NCI-H1092 (cell line): Measurements from ENCODE around the gene EXD3.
"Not testable (repeated sequence)": the region's sequence is repeated elsewhere in the genome, so short reads cannot be mapped to it uniquely, and the experiment has no call there.

Experiments used
- DNase-seq: peaks from one replicate; lab custom pipeline; 2025; lab: John Stamatoyannopoulos, UW

EXD3 gene

DNA sequence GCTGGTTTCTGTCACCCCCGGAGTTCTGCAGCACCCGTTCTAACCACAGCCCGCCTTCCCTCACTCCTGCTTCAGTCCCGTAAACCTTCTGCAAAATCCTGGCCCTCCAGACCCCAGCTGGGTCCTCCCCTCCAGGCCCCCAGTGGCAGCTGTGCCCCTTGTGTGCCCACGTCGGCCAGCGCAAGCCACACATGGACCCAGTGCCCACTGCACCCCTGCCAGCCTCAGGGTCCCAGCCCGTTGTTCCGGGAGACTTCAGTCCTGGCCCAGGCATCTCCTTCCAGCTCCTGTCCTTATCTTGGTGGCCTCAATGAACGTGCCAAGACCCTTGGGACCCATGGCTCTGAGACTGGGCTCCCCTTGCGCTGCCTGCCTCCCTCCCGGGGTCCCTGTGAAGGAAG is 43.2 kb downstream of the EXD3 start:
- DNase-seq = no peak

- DNase-seq = not testable (repeated sequence)
Measured at GRCh38 chr9:137378688-137379410, 44.1 kb downstream of the EXD3 start.

DNA sequence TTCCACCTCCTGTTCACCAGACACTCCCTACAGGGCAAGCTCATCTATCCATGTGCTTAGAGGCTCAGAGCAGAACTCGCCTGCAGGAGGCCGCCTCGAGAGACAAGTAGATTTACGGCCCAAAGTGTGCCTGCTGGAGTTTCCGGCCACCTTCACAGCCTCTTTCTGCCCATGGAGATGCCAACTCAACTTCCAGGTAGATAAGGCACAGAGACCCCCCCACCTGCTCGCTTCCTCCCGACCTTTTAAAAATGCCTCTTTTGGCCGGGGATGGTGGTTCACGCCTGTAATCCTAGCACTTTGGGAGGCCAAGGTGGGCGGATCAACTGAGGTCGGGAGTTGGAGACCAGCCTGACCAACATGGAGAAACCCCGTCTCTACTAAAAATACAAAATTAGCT is 46.6 kb downstream of the EXD3 start:
- DNase-seq = no peak

GRCh38 chr9:137375321-137376058 is 47.5 kb downstream of the EXD3 start:
- DNase-seq = no peak

DNA sequence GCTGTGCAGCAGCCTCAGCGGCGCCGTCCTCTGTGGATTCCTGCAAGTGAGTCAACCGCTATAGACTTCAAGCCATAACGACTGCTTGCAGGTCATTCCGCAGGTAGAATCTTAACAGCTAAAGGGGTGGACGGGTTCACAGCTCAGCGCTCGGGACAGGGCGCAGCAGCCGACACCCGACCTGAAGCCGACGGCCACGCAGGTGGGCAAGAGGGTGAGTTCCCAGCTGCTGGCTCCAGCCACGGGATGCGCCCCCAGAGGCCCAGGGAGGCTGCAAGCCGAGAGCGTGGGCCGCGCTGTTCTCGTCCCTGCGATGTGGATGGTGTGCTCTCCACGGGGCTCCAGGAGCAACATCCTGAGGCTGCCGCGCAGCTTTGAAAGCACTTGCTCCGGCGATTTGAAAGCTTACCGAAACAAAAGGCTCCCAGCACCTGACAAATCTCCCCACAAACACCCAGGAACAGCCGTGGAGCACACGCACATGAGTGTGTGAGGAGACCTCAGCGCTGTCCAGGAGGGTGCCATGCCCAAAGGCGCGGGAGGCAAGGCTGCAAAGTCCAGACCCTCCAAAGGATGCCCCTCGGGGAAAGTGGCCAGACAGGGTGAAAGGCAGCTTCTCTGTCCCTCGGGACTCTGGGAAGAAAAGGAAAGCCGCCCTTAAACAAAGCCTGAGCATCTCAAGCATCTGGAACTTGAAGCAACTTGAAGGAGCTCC is 48.7 kb downstream of the EXD3 start:
- DNase-seq = no peak

- DNase-seq = no peak
Measured at GRCh38 chr9:137373611-137373980, 49.4 kb downstream of the EXD3 start.

DNA sequence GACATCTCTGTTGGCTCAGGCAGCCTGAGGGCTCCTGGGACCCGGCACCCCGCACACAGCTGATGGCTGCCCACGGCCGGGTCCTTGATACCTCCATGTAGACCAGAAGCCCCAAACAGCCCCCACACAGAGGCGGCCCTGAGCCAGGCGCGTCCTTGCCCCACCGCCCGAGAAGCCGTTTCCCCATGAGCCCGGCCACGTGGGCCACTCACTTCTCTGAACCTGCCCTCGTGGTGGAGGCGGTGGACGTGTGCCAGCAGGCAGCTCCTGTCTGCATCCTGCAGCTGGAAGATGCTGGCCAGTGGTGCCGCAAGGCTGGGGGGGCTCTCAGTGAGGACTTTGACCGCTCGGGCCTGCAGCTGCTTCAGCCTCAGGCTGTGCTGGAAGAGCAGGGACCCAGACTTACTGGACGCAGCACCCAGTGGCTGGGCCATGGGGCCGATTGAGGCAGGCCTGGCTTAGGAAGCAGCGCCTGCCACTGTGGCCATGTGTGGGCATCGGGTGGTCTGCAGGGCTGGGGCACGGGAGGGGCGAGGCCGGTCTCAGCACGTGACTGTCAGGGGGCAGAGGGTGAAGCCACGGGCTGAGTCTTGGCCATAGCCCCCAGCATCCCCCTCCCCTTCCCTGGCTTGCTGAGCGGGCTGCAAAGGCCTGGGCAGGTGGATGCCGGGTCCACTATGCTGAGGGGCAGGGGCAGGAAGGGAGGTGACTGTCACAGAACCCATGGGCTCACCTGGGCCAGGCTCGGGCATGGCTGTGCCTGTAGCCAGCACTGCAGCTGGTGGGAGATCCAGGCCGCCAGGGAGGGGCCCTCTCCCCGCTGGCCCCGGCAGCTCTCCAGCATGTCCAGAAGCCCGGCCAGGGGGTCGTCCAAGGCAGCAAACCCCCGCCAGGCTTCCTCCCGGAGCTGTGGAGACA is 50.0 kb downstream of the EXD3 start:
- no peak for DNase-seq

DNA sequence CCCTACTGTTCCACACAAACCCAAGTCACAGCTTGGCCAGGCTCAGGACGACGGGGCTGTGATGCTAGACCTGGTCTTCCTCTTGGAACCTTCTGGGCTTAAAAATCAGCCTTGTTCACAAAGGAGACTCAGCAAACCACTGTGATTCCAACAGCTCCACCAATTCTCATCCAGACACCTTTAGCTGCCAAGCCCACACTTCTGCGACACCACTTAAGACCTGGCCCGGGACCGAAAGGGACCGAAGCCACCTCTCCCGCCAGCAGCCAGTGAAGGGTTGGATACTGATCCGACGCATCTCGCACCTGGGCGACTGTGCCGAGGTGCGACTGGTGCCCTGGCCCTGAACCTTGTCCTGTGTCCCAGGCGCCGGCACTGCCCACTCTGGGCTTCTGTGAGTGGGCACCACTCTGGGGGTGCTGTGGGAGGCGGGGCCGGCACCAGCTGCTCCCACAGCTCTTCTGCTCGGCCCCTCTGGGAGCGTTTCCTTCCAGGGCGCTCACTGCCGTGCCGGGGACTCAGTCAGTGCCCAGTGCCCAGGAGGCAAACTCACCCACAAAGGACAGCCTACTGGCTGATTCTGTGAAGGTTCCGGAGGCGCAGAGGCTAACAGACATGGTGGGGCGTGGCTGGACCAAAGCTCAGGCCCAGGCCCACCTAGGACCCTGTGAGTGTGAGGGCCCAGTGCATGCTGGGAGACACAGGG is 50.9 kb downstream of the EXD3 start:
- DNase-seq = no peak

- no peak for DNase-seq
Measured at GRCh38 chr9:137371521-137371941, 51.4 kb downstream of the EXD3 start.

DNA sequence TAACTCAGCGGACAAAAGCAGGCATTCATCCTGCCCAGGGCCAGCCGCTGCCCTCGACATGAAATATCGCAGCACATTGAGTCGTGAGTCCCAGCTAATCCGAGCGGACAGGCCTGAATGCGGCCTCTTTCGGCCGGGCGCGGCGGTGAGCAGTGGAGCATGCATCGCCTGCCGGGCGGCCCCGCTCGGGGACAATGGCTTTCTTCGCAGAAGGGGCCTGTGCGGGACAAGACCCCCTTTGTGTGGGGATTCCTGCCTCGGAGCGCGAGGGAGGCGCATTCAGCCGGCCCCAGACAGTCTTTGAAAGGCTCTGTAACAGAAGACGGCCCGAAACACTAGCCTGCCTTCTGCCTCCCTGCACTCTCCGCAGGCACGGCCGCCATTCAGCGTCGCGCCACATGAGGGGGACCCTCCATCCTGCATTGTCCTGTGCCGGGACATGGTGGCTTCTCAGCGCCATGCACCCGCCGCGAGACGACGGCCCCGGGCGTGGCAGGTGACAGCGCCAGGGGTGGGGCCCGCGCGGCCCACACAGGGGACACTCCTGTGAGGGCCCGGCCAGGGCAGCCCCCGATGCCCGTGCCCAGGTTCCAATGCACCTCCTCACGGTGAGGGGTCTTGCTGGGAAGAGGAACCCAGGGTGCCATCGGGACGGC is 52.0 kb downstream of the EXD3 start:
- no peak for DNase-seq

DNA sequence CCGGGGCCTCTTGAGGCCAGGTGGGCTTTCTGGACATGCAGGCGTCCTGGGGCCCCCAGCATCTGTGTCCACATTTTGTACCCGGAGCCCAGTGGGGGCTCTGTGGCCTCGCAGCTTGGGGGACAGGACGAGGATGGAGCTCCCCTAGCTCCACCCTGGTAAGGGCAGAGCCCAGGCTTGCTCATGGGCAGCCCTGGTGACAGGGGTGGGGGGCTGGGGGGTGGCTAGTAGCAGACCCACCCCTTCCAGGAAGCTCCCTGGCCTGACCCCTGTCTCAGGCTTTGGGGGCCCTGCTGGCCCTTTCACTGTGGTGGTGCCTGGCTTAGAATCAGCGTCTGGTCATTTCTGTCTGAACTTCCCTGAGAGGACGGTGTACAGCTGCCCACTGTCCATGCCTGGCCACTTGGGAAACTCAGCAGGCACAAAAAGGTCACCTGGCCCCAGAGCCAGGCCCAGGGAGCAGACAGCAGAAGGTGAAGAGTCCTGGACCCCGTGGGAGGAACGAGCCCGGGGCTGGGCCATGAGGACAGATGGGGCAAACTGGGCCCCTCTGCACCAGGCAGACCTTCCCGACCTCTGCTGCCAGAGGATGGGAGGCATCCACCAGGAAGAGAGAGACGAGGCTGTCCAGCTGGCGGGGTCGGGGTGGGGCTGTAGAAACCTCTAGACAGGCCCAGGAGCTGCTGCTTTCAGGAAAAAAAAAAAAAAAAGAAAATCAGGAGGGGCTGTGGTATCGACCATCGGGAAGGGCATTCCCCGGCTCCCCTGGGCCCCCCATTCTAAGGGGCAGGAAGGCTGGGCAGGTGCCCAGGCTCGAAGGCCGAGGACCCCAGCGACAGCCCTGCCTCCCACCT is 52.8 kb downstream of the EXD3 start:
- no peak for DNase-seq

DNA sequence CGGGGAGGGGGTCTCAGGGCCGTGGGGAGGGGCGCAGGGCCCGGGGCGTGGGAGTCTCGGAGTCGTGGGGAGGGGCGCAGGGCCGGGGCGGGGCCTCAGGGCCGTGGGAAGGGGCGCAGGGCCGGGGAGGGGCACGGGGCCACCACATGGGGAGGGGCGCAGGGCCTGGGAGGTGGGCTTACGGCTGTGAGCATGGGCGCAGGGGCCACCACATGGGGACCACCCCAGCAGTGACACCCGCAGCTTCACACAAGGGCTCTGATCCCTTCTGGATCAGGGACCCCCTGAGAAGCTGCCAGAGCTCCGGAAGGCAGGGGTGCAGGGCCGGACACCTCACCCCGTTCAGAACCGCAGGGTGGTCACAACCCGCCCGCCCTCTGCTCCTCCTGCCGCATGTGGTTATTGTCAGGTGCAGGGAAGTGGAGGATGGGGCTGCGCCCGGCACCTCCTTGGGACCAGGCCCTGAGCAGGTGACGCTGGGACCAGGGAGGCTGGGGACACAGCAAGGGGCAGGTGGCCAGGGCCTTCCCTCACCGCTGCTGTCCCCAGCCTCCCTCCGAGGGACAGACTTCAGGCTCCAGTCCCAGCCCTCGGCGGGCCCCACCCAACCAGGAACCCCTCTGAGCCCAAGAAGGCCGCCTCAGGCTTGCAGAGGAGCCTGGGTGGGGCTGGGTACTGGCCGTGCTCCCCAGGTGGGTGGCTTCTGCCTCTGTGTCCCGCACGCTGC is 53.7 kb downstream of the EXD3 start:
- DNase-seq = no peak

DNA sequence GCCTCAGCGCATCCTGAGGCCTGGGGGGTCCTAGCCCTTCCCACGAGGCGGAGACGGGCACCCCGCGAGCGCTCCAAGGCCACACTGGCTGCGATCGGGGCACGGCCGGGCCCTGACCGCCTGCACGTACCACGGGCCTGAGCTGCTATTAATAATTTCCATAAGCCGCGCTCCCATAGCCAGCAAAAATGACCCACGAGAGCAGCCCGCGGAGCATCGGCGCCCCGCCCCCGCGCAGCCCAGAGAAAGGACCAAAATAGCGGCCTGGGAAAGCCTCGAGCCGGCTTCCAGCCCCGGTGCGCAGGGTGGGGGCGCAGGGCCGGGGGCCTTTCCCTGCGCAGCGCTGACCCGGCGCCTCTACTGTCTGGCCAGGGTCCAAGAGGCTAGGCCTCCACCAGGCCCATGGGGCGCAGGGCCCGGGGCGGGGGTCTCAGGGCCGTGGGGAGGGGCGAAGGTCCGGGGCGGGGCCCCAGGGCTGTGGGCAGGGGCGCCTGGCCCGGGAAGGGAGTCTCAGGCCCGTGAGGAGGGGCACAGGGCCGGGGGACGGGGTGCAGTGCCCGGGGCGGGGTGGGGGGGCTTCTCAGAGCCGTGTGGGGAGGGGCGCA is 54.4 kb downstream of the EXD3 start:
- DNase-seq = no peak

- DNase-seq = no peak
Measured at GRCh38 chr9:137367506-137368430, 55.2 kb downstream of the EXD3 start.

DNA sequence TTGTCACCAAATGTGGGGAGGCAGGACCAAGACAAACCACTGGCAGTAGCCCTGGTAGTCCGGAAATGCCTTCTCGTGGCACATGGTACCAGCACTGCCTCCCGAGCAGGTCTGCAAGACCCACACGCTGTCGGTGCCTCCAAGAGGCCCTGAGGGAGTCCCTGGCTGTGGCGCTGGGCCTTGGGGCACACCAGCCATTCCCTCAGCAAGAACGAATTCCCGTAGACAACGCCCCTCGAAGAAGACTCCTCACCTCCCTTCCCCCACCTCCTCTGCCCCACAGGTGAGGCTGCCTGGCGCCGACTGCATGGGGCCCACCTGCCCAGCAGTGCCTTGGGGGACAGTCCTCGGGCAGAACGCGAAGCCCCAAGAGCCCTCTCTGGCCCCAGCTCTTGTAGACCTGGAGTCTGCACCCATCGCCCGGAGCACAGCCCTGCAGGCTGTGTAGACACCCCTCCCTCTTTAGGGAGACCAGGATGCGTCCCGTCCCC is 56.0 kb downstream of the EXD3 start:
- DNase-seq = no peak

GRCh38 chr9:137366445-137366810 is 56.5 kb downstream of the EXD3 start:
- DNase-seq = no peak
